Measurements from ENCODE around the gene SLC12A6.

The SLC12A6 gene

DNA sequence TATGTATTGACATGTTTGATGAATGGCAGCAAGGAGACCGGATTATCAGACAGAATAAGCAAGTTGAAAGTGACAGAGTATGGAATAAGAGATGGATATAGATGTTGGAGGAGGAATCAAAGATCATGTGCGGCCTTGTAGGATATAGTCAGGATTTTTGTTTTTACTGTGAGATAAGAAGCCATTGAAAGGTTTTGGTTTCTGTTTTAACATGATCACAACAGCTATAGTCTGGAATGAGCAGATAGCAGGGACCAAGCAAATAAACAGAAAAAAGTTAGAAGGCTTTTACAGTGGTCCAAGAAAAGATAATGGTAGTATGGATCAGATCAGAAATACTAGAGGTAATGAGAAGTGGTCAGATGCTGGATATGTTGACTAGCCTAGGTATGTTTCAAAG is 52.6 kb downstream of the SLC12A6 start:
- POLR2A ChIA-PET = no interaction called here
- CTCF ChIA-PET = interaction anchor here (0.7 kb wide), 1 partner anchor 375 kb away, joined by 3 read pairs; no protein-coding TSS in a partner anchor
- no peaks in the 10 kb centered on the region for H3K9me3 ChIP-seq (ENCODE audit: control insufficient read depth, insufficient read depth, low read depth, low read length)
- TF ChIP-seq REPIN1 (tag by site-specific recombination; IDR thresholded peaks at IDR 0.05; ENCODE audit: low read depth) (no peak), ZNF629 (tag by site-specific recombination; IDR thresholded peaks at IDR 0.05) (no peak), HOXC10 (CRISPR knock-in tag; IDR thresholded peaks at IDR 0.05) (no peak), ZBTB1 (tag by site-specific recombination; IDR thresholded peaks at IDR 0.05) (no peak), ZNF670 (tag by site-specific recombination; IDR thresholded peaks at IDR 0.05; ENCODE audit: low read depth) (no peak), HOXD13 (CRISPR knock-in tag; IDR thresholded peaks at IDR 0.05; ENCODE audit: borderline replicate concordance) (no peak), WT1 (tag by site-specific recombination; IDR thresholded peaks at IDR 0.05) (no peak), ZNF561 (tag by site-specific recombination; IDR thresholded peaks at IDR 0.05; ENCODE audit: borderline replicate concordance) (no peak), SALL2 (tag by site-specific recombination; IDR thresholded peaks at IDR 0.05; ENCODE audit: borderline replicate concordance) (no peak), SCRT2 (tag by site-specific recombination; IDR thresholded peaks at IDR 0.05) (no peak), KLF16 (tag by site-specific recombination; IDR thresholded peaks at IDR 0.05) (no peak)
- TF ChIP-seq, protein P1, sequence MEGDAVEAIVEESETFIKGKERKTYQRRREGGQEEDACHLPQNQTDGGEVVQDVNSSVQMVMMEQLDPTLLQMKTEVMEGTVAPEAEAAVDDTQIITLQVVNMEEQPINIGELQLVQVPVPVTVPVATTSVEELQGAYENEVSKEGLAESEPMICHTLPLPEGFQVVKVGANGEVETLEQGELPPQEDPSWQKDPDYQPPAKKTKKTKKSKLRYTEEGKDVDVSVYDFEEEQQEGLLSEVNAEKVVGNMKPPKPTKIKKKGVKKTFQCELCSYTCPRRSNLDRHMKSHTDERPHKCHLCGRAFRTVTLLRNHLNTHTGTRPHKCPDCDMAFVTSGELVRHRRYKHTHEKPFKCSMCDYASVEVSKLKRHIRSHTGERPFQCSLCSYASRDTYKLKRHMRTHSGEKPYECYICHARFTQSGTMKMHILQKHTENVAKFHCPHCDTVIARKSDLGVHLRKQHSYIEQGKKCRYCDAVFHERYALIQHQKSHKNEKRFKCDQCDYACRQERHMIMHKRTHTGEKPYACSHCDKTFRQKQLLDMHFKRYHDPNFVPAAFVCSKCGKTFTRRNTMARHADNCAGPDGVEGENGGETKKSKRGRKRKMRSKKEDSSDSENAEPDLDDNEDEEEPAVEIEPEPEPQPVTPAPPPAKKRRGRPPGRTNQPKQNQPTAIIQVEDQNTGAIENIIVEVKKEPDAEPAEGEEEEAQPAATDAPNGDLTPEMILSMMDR (tag by site-specific recombination; IDR thresholded peaks at IDR 0.05) = no peak
- H3K27ac ChIP-seq (ENCODE audit: extremely low read depth, low read depth, low read length) = no peak overlapping the region
- H3K4me3 ChIP-seq (ENCODE audit: low read depth, low read length) = no peak overlapping the region
- no peaks in the 10 kb centered on the region for H3K4me1 ChIP-seq (ENCODE audit: control insufficient read depth, insufficient read depth, low read length)
- no peaks in the 10 kb centered on the region for H3K36me3 ChIP-seq (ENCODE audit: control insufficient read depth in 2 of 2, insufficient read depth in 1 of 2, low read length in 2 of 2)

DNA sequence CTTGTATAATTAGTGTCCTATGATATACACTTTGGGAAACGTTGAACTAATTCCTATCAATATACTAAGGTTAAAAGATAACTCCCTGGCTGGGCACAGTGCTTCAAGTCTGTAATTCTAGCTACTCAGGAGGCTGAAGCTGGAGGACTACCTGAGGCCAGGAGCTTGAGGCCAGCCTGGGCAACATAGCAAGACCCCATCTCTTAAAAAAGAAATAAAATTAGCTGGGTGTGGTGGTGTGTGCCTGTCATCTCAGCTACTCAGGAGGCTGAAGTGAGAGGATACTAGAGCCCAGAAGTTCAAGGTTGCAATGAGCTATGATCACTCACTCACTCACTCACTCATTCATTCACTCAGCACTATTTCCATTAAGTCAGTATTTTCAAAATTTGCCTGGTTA is 55.2 kb downstream of the SLC12A6 start:
- ChIA-PET POLR2A (no interaction called here), CTCF (no interaction called here)
- Histone ChIP-seq H3K4me3 (ENCODE audit: low read depth, low read length) (no peak overlapping the region), H3K36me3 (ENCODE audit: control insufficient read depth in 2 of 2, insufficient read depth in 1 of 2, low read length in 2 of 2) (no peaks in the 10 kb centered on the region), H3K9me3 (ENCODE audit: control insufficient read depth, insufficient read depth, low read depth, low read length) (no peaks in the 10 kb centered on the region), H3K4me1 (ENCODE audit: control insufficient read depth, insufficient read depth, low read length) (no peaks in the 10 kb centered on the region), H3K27ac (ENCODE audit: extremely low read depth, low read depth, low read length) (no peak overlapping the region)
- TF ChIP-seq ZFP37 (tag by site-specific recombination; IDR thresholded peaks at IDR 0.05) = no peak
- TF ChIP-seq, protein P2, sequence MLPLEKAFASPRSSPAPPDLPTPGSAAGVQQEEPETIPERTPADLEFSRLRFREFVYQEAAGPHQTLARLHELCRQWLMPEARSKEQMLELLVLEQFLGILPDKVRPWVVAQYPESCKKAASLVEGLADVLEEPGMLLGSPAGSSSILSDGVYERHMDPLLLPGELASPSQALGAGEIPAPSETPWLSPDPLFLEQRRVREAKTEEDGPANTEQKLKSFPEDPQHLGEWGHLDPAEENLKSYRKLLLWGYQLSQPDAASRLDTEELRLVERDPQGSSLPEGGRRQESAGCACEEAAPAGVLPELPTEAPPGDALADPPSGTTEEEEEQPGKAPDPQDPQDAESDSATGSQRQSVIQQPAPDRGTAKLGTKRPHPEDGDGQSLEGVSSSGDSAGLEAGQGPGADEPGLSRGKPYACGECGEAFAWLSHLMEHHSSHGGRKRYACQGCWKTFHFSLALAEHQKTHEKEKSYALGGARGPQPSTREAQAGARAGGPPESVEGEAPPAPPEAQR (tag by site-specific recombination; IDR thresholded peaks at IDR 0.05) = no peak
- no peak for TF ChIP-seq ZNF354C (tag by site-specific recombination; IDR thresholded peaks at IDR 0.05; ENCODE audit: borderline replicate concordance, low read depth)
- TF ChIP-seq TCF7L2 (IDR thresholded peaks at IDR 0.05; ENCODE audit: borderline replicate concordance, low read depth, low read length) = no peak
- TF ChIP-seq, protein P3, sequence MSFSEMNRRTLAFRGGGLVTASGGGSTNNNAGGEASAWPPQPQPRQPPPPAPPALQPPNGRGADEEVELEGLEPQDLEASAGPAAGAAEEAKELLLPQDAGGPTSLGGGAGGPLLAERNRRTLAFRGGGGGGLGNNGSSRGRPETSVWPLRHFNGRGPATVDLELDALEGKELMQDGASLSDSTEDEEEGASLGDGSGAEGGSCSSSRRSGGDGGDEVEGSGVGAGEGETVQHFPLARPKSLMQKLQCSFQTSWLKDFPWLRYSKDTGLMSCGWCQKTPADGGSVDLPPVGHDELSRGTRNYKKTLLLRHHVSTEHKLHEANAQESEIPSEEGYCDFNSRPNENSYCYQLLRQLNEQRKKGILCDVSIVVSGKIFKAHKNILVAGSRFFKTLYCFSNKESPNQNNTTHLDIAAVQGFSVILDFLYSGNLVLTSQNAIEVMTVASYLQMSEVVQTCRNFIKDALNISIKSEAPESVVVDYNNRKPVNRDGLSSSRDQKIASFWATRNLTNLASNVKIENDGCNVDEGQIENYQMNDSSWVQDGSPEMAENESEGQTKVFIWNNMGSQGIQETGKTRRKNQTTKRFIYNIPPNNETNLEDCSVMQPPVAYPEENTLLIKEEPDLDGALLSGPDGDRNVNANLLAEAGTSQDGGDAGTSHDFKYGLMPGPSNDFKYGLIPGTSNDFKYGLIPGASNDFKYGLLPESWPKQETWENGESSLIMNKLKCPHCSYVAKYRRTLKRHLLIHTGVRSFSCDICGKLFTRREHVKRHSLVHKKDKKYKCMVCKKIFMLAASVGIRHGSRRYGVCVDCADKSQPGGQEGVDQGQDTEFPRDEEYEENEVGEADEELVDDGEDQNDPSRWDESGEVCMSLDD (tag by site-specific recombination; IDR thresholded peaks at IDR 0.05) = no peak
- no peak for TF ChIP-seq GLIS2 (tag by site-specific recombination; IDR thresholded peaks at IDR 0.05)
- no peak for TF ChIP-seq ZNF561 (tag by site-specific recombination; IDR thresholded peaks at IDR 0.05; ENCODE audit: borderline replicate concordance)
- TF ChIP-seq SCRT2 (tag by site-specific recombination; IDR thresholded peaks at IDR 0.05) = no peak
- TF ChIP-seq MYNN (tag by site-specific recombination; IDR thresholded peaks at IDR 0.05; ENCODE audit: borderline replicate concordance) = no peak
- no peak for TF ChIP-seq SP7 (tag by site-specific recombination; IDR thresholded peaks at IDR 0.05)
- TF ChIP-seq ZNF24 (tag by site-specific recombination; IDR thresholded peaks at IDR 0.05) = no peak
- TF ChIP-seq ZNF341 (tag by site-specific recombination; IDR thresholded peaks at IDR 0.05; ENCODE audit: low read depth) = no peak
- TF ChIP-seq, protein P4, sequence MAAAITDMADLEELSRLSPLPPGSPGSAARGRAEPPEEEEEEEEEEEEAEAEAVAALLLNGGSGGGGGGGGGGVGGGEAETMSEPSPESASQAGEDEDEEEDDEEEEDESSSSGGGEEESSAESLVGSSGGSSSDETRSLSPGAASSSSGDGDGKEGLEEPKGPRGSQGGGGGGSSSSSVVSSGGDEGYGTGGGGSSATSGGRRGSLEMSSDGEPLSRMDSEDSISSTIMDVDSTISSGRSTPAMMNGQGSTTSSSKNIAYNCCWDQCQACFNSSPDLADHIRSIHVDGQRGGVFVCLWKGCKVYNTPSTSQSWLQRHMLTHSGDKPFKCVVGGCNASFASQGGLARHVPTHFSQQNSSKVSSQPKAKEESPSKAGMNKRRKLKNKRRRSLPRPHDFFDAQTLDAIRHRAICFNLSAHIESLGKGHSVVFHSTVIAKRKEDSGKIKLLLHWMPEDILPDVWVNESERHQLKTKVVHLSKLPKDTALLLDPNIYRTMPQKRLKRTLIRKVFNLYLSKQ (tag by site-specific recombination; IDR thresholded peaks at IDR 0.05; ENCODE audit: borderline replicate concordance) = no peak
- TF ChIP-seq ZNF146 (tag by site-specific recombination; IDR thresholded peaks at IDR 0.05) = no peak
- TF ChIP-seq ZNF621 (tag by site-specific recombination; IDR thresholded peaks at IDR 0.05) = no peak
- TF ChIP-seq GLI2 (tag by site-specific recombination; IDR thresholded peaks at IDR 0.05; ENCODE audit: borderline replicate concordance, low read depth) = no peak
- no peak for TF ChIP-seq ZNF660 (tag by site-specific recombination; IDR thresholded peaks at IDR 0.05)
